GM18951 (cell line): ENCODE results near the gene ARHGEF25.

ENCODE experiments used
- POLR2A ChIP-seq: IDR thresholded peaks from 4 replicates; pipeline ENCODE4 v1.6.1; 2011; ENCODE audit warnings: mild to moderate bottlenecking; ENCODE audit not compliant: insufficient read length, insufficient read depth; ENCODE audit errors: extremely low read depth
- in situ Hi-C: fragments of 300-500 bp; cut with MboI; formaldehyde crosslinking; loops from one replicate; pipeline ENCODE4 v1.12.0; 2022; ENCODE audit warnings: low sequenced_read_pairs, mixed read lengths, inconsistent platforms; ENCODE audit not compliant: unreplicated experiment

ARHGEF25 gene

GRCh38 chr12:57607958-57608663 is 3.1 kb upstream of the ARHGEF25 start:
- in situ Hi-C loops: no loop called here
- TF ChIP-seq POLR2A: no peak

GRCh38 chr12:57609101-57609780 is 2.0 kb upstream of the ARHGEF25 start:
- in situ Hi-C loops: no loop called here
- no peak for TF ChIP-seq POLR2A

DNA sequence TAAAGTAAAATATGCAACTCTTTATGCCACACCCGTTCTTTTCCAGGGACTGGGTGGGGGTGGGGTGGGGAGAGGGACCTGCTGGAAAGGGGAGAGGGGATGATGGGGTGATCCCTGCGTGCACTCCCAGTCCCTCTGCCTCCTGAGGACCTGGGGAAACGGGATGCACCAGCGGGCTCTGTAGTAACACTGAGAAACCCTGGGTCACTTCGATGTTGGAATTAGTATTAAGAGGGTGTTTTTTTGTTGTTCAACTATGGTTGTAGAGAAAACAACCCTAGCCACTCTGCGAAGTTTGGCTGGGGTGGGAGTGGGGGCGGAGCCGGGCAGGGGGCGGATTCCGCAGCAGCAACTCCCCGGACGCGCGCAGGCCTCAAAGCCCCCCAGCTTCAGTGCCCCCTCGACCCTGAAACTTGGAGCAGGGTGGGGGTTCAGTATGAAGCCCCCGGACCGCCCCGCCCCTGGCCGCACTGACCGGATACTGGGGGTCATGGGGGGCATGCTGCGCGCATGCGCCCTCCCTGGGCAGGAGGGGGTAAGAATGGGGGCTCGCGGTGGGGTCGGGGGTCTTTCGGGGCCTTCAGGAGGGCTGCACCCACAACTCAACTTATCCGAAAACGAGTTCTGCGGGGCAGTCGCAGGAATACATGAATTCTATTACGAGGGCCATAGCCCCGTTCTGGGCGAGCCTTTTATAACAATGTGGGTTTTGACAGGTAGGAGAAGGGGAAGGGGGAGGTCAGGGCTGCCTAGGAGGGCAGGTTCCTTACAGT is 1.3 kb upstream of the ARHGEF25 start:
- no peak for TF ChIP-seq POLR2A
- in situ Hi-C loops: no loop called here

DNA sequence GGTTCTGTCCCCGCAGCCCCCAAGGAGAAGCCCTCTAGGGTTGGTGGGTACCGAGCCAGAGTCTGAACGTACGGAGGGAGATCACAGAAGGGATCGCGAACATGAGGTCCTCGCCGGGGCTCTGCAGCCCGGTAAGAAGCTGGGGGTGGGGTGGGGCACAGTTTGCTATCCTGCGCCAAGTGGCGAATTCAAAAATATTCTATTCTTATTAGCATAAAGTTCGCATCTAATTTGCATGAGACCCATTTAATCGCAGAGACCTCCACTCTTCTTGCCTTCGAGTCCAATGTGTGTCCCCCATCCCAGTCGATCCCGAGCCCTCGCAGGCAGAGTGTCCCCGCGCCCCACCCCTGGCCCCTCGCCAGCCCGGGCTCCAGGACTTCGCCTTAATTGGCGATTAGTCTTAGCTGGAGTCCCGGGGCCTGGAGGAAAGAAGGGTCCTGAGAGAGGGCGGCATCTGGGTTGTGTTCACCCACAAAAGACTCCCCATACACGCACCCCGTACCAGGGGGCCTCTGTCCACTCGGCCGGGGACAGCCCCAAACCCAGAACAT is 604 bp upstream of the ARHGEF25 start:
- TF ChIP-seq POLR2A: no peak
- in situ Hi-C loops: no loop called here

DNA sequence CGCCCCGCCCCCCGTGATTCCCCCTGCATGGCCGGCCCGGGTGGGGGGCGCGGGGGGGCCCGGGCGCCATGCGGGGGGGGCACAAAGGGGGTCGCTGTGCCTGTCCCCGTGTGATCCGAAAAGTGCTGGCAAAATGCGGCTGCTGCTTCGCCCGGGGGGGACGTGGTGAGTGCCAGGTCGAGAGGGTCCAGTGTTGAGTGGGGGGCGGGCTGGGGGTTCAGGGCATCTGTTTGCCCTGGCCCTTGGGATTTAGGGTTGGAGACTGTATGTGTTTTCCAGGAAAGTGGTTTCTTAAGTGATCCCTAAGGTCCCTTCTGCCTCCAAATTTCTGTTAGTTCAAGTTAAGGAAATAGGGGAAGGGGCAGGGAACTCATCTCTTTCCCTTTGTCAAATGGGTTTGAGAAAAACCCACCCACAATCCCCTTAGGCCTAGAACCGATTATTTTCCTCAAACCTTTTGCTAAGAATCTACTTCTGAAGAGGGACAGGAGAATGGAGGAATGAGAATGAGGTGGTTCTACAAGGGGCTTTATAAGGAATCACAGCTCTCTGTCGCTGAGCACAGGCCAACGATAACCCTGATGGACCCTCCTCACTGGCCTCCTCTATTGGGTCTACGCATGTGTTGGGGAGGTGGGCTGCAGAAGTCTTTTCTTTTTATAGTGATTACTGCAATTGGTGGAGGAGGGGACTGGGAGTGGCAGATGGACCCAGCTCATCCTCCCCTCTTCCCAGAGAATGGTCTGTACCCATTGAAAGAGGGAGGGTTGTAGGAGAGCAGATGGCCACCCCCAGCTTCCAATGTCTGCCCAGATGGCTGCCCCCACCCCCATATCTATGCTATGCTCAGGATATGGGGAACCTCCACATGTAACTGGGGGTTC is 834 bp downstream of the ARHGEF25 start:
- TF ChIP-seq POLR2A: no peak

GRCh38 chr12:57612711-57613426 is 1.6 kb downstream of the ARHGEF25 start:
- in situ Hi-C loops: no loop called here
- no peak for TF ChIP-seq POLR2A

More for the DNA sequence above, 834 bp downstream of the ARHGEF25 start:
- in situ Hi-C loops: no loop called here

DNA sequence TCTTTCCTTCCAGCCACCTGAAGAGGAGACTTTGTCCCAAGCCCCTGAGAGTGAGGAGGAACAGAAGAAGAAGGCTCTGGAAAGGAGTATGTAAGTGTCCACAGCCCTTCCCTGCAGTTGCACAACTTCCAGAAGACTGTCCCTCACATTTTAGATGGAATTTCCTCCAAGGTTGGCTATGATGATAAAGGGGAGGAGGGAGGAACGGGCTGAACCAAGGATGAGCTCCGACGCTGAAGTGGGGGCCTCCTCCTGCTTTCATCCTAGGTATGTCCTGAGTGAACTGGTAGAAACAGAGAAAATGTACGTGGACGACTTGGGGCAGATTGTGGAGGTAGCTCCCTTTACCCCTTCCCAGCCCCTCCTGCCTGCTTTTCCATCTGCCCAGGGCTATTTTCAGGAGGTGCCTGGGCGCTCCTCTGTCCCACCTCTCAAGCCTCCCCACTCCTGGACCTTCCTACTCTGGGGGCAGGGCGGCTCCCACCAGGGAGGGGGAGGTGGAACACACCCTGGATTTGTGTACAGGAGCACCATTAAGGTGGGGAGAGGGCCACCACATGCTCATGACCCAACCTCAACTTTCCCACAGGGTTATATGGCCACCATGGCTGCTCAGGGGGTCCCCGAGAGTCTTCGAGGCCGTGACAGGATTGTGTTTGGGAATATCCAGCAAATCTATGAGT is 2.3 kb downstream of the ARHGEF25 start:
- in situ Hi-C loops: no loop called here
- no peak for TF ChIP-seq POLR2A

DNA sequence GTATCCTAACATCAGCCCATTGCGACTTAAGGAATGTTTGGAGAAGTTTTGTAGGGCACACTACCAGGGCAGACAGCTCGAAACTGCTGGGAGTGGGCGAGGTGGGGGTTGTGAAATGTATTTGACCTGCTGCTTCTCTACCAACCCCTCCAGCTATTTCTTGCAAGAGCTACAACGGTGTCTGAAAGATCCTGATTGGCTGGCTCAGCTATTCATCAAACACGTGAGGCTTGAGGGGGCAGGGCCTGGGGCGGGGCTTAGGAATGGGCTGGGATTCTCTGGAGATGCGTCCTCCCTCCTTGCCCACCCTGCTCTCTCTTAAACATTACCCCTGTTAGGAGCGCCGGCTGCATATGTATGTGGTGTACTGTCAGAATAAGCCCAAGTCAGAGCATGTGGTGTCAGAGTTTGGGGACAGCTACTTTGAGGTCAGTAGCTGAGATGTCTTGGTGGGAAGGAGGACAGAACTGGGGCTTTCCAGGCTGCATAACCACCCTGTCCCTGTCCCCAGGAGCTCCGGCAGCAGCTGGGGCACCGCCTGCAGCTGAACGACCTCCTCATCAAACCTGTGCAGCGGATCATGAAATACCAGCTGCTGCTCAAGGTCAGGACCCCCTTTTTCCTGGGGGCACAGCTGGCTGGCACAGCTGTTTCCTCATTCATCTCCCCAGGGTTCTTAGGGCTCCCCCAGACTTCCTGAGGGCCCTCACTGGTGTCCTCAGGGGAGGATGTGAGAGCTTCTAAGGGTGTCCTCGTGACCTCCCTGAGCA is 3.1 kb downstream of the ARHGEF25 start:
- TF ChIP-seq POLR2A: no peak
- in situ Hi-C loops: no loop called here

- in situ Hi-C loops: no loop called here
These were observed 3.8 kb downstream of the ARHGEF25 start for GRCh38 chr12:57614948-57615500.

GRCh38 chr12:57615637-57616036 is 4.4 kb downstream of the ARHGEF25 start:
- in situ Hi-C loops: no loop called here
- TF ChIP-seq POLR2A: no peak

More at GRCh38 chr12:57614948-57615500, 3.8 kb downstream of the ARHGEF25 start:
- TF ChIP-seq POLR2A: no peak
